A549 (cell line): ENCODE results near the gene ABHD2. TPM values are rescaled to one million over a fixed set of nuclear protein-coding genes. Genes with fewer than 3 reads are reported as not detected.
A peak's percentile ranks its signal among the peaks of the same experiment; 100 is the strongest.

ENCODE experiments used
- ATAC-seq, 2 experiments: fragments of 200-7000 bp in 1 of 2; fragments of >200 bp in 1 of 2; cut with Nextera tagmentation in 1 of 2; cut with Tn5 transposase in 1 of 2; 3 replicates each; pipeline versions ENCODE4 v1.8.0 to v1.9.1; 2018 to 2020; ENCODE audit warnings: mild to moderate bottlenecking in 1 of 2, moderate library complexity in 1 of 2
- CTCF ChIA-PET: fragments of 300-600 bp; sonication (Branson Sonifier 250); formaldehyde crosslinking; extraction: SDS; loops from one replicate; lab custom pipeline; 2021; ENCODE audit warnings: antibody characterized with exemption, inconsistent platforms; lab: Yijun Ruan, JAX
- POLR2A ChIA-PET: fragments of 350-600 bp; formaldehyde crosslinking; extraction: SDS; loops from one replicate; lab custom pipeline; 2021; ENCODE audit warnings: antibody characterized with exemption, inconsistent platforms; lab: Yijun Ruan, JAX
- DNase-seq, 2 experiments: peaks; one replicate each; pipeline versions ENCODE4 v3.0.0 to v3.0.0-alpha.2; 2011 to 2016; ENCODE audit warnings: low read depth in 1 of 2, low spot score in 1 of 2
- FAIRE-seq: peaks from 2 replicates; lab custom pipeline; 2011; peaks lifted over from hg19 to GRCh38; lab: Jason Lieb, UNC
- H3K27ac ChIP-seq, 2 experiments: fragments of >200 bp; sonication (Bioruptor Twin); formaldehyde crosslinking; 3 replicates each; pipeline ENCODE4 v1.5.1; 2016 to 2017
- H3K4me1 ChIP-seq: fragments of >200 bp; sonication (Bioruptor Twin); formaldehyde crosslinking; 3 replicates; pipeline ENCODE4 v1.6.1; 2016
- H3K4me2 ChIP-seq: fragments of >200 bp; sonication (Bioruptor Twin); formaldehyde crosslinking; 3 replicates; pipeline ENCODE4 v1.6.1; 2016
- H3K4me3 ChIP-seq: fragments of >200 bp; sonication (Bioruptor Twin); formaldehyde crosslinking; 3 replicates; pipeline ENCODE4 v1.5.1; 2016
- H3K9me3 ChIP-seq: fragments of >200 bp; sonication (Bioruptor Twin); formaldehyde crosslinking; 3 replicates; pipeline ENCODE4 v1.6.1; 2016
- CHD2 ChIP-seq: fragments of 150-350 bp; IDR thresholded peaks from 2 replicates; pipeline ENCODE4 v1.6.1; 2014; ENCODE audit warnings: low read length; ENCODE audit not compliant: partially characterized antibody
- CHD4 ChIP-seq: fragments of 200-600 bp; sonication (generic); IDR thresholded peaks from 2 replicates; pipeline ENCODE4 v1.6.1; 2016; ENCODE audit warnings: antibody characterized with exemption, mild to moderate bottlenecking, borderline replicate concordance
- FOSL2 ChIP-seq, 2 experiments: fragments of 450-650 bp in 1 of 2; fragments of >200 bp in 1 of 2; sonication (Bioruptor Twin) in 1 of 2; formaldehyde crosslinking; IDR thresholded peaks; 2 replicates each; pipeline versions ENCODE4 v1.5.0 to v1.6.1; 2016 to 2020; ENCODE audit warnings: mild to moderate bottlenecking in 1 of 2, moderate library complexity in 1 of 2
- JUNB ChIP-seq: fragments of >200 bp; sonication (Bioruptor Twin); formaldehyde crosslinking; IDR thresholded peaks from 2 replicates; pipeline ENCODE4 v1.6.1; 2016
- MAFK ChIP-seq: fragments of 450-650 bp; IDR thresholded peaks from 2 replicates; pipeline ENCODE4 v1.6.1; 2014; ENCODE audit not compliant: partially characterized antibody
- MAX ChIP-seq: IDR thresholded peaks from 2 replicates; pipeline ENCODE4 v1.6.1; 2012
- NPAS2 ChIP-seq: fragments of 250-450 bp; sonication (Bioruptor Pico); IDR thresholded peaks from 2 replicates; pipeline ENCODE4 v1.8.0; 2022; ENCODE audit warnings: mild to moderate bottlenecking, moderate library complexity, borderline replicate concordance
- PBX3 ChIP-seq: IDR thresholded peaks from 2 replicates; pipeline ENCODE4 v1.6.1; 2012
- REST ChIP-seq: fragments of 200-600 bp; sonication (generic); IDR thresholded peaks from 2 replicates; pipeline ENCODE4 v1.6.1; 2016; ENCODE audit warnings: antibody characterized with exemption, mild to moderate bottlenecking, moderate library complexity
- TFCP2L1 ChIP-seq: fragments of 250-450 bp; sonication (Bioruptor Pico); IDR thresholded peaks from 2 replicates; pipeline ENCODE4 v1.5.0; 2021; ENCODE audit warnings: mild to moderate bottlenecking
- ZFP36 ChIP-seq: fragments of 450-650 bp; IDR thresholded peaks from 2 replicates; pipeline ENCODE4 v1.6.1; 2014; ENCODE audit warnings: borderline replicate concordance; ENCODE audit not compliant: partially characterized antibody
- WGBS: methylation state at CpG from one replicate; pipeline ENCODE4 v1.1.6; 2017; ENCODE audit errors: missing lambda C conversion rate; 5-methylcytosine and 5-hydroxymethylcytosine counted together
- polyA plus RNA-seq, 4 experiments: library from polyadenylated mRNA; depleted of rRNA in 3 of 4; stranded (reverse); fragments of >200 nt; fragmentation: RNase III in 1 of 4; extraction: RNeasy Plus Mini Kit Qiagen cat#74134 plus additional on column Dnase treatment in 1 of 4; gene quantifications; 2 replicates in 3 of 4; 3 replicates in 1 of 4; pipeline ENCODE4 v1.2.3, GENCODE V29; 2011 to 2017
- TF ChIP-seq, protein P1 (sequence below): fragments of 450-650 bp; IDR thresholded peaks from 2 replicates; pipeline ENCODE4 v1.6.1; 2014; ENCODE audit warnings: antibody characterized with exemption

ABHD2 gene
- polyA plus RNA-seq, 2 of the 4 experiments (the other 2 are of a cell fraction): 36.2 to 63.3 TPM

DNA sequence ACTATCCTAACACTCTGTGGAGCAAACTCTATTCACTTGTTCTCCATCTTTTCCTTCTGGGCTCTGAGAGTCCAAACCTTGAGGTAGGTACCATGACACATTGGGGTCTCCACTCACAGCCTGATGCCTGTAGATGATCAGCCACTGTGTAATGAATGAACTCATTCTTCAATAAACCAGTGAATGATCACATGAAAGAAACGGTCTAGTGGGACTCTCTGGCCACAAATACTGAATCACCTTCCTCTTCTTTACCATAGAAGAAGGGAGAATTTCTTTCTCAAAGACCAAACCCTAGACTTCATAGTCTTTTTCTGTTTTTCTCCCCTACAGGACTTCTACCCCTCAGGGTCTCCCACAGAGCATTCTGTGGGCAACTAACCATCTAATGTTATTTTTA, 20.5 kb upstream of the ABHD2 start:
- ChIA-PET POLR2A (interaction anchor here (1.1 to 1.3 kb wide), 3 partner anchors 12 to 52 kb away, joined by 3 to 12 read pairs (median 4); partner anchors contain the start of gene ABHD2), CTCF (interaction anchor here (1.2 to 5.7 kb wide), 7 partner anchors 10 to 172 kb away, joined by 3 to 58 read pairs (median 5); partner anchors contain the start of genes ABHD2 and HAPLN3)
- 30% methylated on average over 1 of the region's 1 CpG for WGBS
- no peak for TF ChIP-seq REST
- no peak for TF ChIP-seq TFCP2L1
- TF ChIP-seq ZFP36: no peak
- H3K4me3 ChIP-seq: no peak overlapping the region
- DNase-seq: no peak
- H3K4me1 ChIP-seq: peaks cover 25% of the 10 kb centered on the region; the same call in 2 of the 3 replicates
- ATAC-seq: peak in 1 of 2 experiments; percentile 29; a peak in 1 of 6 replicates
- peak overlapping the region; percentile 30 for H3K4me2 ChIP-seq
- no peaks in the 10 kb centered on the region for H3K9me3 ChIP-seq
- no peak for FAIRE-seq
- peak overlapping the region; percentile 34 to 57; a peak in 5 of 6 replicates for H3K27ac ChIP-seq

- DNase-seq (peak in 1 of 2 experiments; percentile 46), ATAC-seq (peak; percentile 67; a peak in 4 of 6 replicates), FAIRE-seq (no peak)
- peaks cover 25% of the 10 kb centered on the region; the same call in 2 of the 3 replicates for H3K4me1 ChIP-seq
- CTCF ChIA-PET: interaction anchor here (0.8 to 5.7 kb wide), 13 partner anchors 11 to 173 kb away, joined by 3 to 58 read pairs (median 4); partner anchors contain the start of genes ABHD2 and HAPLN3
- H3K27ac ChIP-seq: peak overlapping the region; percentile 34 to 57; a peak in 4 of 6 replicates
- H3K9me3 ChIP-seq: no peaks in the 10 kb centered on the region
- peak overlapping the region; percentile 30 for H3K4me2 ChIP-seq
- POLR2A ChIA-PET: interaction anchor here (1.0 to 1.3 kb wide), 4 partner anchors 12 to 62 kb away, joined by 3 to 12 read pairs (median 5); partner anchors contain the start of gene ABHD2
- TF ChIP-seq, protein P1, sequence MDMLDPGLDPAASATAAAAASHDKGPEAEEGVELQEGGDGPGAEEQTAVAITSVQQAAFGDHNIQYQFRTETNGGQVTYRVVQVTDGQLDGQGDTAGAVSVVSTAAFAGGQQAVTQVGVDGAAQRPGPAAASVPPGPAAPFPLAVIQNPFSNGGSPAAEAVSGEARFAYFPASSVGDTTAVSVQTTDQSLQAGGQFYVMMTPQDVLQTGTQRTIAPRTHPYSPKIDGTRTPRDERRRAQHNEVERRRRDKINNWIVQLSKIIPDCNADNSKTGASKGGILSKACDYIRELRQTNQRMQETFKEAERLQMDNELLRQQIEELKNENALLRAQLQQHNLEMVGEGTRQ: peak; percentile 21; the same call in 1 of the 2 replicates
- TF ChIP-seq NPAS2 (CRISPR knock-in tag): no peak
- TF ChIP-seq FOSL2 (IDR thresholded peaks at IDR 0.05): no peak
- no peak for TF ChIP-seq FOSL2 (CRISPR knock-in tag; IDR thresholded peaks at IDR 0.05)
- peak; percentile 1 for TF ChIP-seq MAFK
- TF ChIP-seq MAX: peak; percentile 42
- peak; percentile 28; the same call in 1 of the 2 replicates for TF ChIP-seq JUNB
- no peak for TF ChIP-seq CHD2
- TF ChIP-seq PBX3: no peak
- no peak overlapping the region for H3K4me3 ChIP-seq
- 62% methylated on average over 5 of the region's 5 CpGs for WGBS
Observed at GRCh38 chr15:89068325-89068784, 19.9 kb upstream of the ABHD2 start.

DNA sequence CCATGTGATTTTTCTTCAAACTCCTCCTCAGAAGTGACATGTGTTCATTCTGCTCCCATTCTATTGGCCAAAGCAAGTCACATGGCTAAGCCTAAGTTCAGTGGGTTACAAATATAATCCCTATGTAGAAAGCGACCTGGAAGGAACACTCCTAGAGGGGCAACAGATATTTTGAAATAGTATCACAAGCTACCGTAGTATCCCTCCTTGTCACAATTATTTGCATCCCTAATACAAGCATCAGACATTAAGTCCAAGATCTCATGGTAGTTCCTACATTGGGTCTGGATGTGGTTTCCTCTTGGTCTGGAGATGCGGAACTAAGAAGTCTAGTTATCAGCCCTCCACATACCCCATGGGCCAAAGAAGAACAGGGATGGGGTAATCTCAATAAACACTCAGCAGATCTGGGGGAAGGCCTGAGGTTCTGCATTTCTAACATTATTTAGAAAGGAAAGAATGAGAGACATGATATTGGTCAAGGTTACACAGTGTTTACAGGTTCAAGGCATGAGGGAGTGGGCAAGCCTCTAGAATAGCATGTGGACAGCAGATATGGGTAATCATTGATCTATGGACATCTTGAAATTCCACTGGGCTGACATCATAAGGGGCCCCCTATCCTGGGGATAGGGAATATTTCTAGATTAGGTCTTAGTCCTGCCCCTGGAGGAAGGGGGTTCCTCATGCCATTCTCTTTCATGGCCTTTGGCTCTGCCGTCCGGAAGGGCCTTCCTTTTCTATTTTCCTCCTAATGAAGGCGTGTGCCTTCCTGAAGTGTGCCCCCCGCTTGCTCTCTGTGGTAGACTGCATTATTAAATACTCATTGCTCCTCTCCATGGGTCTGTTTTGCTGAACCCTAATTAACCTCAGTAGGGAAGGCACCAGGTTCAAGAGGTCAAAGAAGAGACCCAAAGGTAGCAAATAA, 17.8 kb upstream of the ABHD2 start:
- TF ChIP-seq JUNB (no peak), CHD4 (no peak)
- TF ChIP-seq, protein P1: peak; percentile 73
- CTCF ChIA-PET: interaction anchor here (1.0 to 2.1 kb wide), 2 partner anchors 14 to 107 kb away, joined by 4 to 9 read pairs; no protein-coding TSS in a partner anchor
- Histone ChIP-seq H3K4me1 (peaks cover 25% of the 10 kb centered on the region; the same call in 2 of the 3 replicates), H3K4me3 (no peak overlapping the region), H3K4me2 (no peak overlapping the region), H3K27ac (no peak overlapping the region), H3K9me3 (no peaks in the 10 kb centered on the region)
- 93% methylated on average over 7 of the region's 7 CpGs for WGBS
- no peak for ATAC-seq
- no peak for FAIRE-seq
- POLR2A ChIA-PET: interaction anchor here (1.8 kb wide), 1 partner anchor 18 kb away, joined by 4 read pairs; the partner anchor contains the start of gene ABHD2
- no peak for DNase-seq
